Erythroblast (primary cell): ENCODE measurements around the gene CCDC12.

Experiments
- GATA1 ChIP-seq: IDR thresholded peaks from 2 replicates; pipeline ENCODE4 v1.6.1; 2011; ENCODE audit warnings: low read depth, mild to moderate bottlenecking, control low read depth, low read length, moderate library complexity
- POLR2A ChIP-seq: IDR thresholded peaks from 2 replicates; pipeline ENCODE4 v1.6.1; 2011; ENCODE audit warnings: mild to moderate bottlenecking, low read length

DNA sequence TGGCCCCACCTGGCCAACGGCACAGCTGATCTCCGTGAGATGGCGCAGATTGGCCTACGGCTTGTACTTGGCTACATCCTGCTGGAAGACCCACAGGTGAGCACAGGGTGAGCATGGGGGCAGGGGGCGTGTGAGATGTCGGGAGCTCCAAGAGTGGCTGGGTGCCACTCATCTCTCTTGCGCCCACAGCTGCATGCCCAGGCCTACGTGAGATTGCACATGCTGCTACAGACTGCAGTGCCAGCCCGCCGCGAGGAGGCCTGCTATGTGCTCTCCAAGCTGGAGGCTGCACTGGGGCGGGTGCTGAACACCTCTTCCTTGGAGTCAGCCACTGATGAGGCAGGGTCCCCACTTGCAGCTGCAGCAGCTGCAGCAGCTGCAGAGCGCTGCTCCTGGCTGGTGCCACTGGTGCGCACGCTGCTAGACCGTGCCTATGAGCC lies 25.2 kb upstream of the CCDC12 start:
- TF ChIP-seq POLR2A (no peak), GATA1 (no peak)
